A204.1 (cell line): ENCODE measurements around the gene AEBP2.

Source experiments
- FAIRE-seq: peaks from 2 replicates; lab custom pipeline; 2012; peaks lifted over from hg19 to GRCh38; lab: Jason Lieb, UNC

The AEBP2 gene

GRCh38 chr12:19553175-19553574, 113.9 kb downstream of the AEBP2 start:
- FAIRE-seq = no peak

- no peak for FAIRE-seq
Measured at GRCh38 chr12:19561411-19561961, 122.2 kb downstream of the AEBP2 start.
